ENCODE data around the gene GPATCH11.

GPATCH11 gene

DNA sequence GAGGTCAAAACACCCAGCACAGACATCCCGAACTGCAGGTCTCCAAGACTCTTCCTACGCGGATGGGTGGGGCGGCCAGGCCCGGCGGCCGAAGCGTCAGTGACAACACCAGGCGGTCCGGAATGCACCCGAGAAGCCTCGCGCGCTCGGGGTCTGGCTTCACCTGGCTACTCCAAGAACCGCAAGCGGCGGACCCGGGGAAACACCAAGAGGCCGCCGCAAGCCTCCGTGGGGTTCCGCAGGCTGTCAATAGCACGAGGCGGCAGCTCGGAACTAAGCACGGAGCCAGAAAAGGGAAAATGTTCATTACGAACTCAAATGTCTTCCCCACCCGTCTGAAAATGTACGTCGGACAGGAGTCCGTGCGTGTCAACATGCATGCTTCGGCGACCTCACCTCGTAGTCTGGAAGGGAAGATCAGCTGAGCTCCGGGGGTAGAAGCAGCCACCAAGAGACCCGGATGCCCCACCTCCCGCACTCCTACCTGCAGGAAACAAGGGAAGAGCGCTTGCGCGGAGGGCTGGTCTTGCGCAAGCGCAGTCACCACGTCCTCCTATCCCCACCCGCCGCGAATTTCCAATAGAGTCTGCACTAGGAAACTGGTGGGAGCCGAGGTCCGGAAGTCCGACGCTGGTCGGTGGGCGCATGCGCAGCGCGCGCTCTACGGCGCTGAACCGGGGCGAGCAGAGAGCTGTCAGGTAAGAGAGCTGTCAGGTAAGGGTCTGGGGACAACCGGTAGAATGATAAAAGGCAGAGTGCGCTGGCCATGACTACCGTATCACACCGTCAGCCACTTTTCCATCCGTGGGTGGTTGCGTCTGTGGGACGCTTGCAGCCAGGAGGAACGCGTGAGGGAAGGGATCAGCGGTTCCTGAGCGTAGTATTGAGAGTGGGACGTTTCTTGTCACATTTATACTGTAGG, at the start of gene GPATCH11, which contains the start of gene HEATR5B:
Gene GPATCH11, plus strand, starts transcription at position 646 of the 922 bp plus-strand sequence. CDS start 3,864 bp downstream, outside the sequence.
Gene HEATR5B, minus strand, starts transcription at position 500 of the 922 bp plus-strand sequence. CDS start 958 bp downstream, outside the sequence.
- H3K4me3 ChIP-seq (ENCODE audit: low read depth, low read length): peak within 1 kb of the TSS; percentile 86
- peak; percentile 83 for DNase-seq (ENCODE audit: low read depth)

DNA sequence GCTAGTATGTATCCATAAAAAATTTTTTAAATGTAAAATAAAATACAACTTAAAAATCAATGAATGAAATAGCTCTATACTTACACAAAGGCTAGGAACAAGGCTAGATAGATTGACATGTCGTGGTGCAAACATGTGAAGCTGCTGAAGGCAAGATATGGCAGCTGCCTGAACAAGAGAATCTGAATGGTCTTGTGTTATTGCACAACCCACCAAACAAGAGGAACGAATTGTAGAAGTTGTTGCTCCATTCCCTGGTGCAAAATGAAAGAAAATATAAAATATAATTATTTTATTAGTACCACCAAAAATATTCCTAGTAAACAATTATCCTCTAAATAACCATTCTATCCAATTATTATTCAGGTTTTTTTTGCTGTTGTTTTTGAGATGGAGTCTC, 46.5 kb upstream of the GPATCH11 start:
- H3K4me3 ChIP-seq (ENCODE audit: low read depth, low read length): no peak overlapping the region
- DNase-seq (ENCODE audit: low read depth): no peak

DNA sequence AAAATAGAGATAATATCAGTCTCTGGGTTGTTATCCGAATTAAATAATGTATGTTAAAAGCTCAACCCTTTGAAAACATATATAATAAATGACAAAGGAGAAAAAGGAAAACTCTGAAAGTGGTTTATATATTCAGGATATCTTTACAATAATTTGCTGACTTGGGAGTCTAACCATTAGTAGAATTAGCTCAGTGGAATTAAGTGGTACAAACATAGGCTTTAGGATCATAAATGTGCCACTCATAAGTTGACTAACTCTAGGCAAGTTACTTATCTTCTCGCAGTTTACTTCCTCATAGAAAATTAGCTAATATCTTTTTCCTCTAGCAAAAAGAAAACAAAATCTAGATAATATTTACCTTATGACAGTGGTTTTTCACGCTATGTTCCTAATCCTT, 44.7 kb upstream of the GPATCH11 start:
- DNase-seq (ENCODE audit: low read depth): no peak
- H3K4me3 ChIP-seq (ENCODE audit: low read depth, low read length): no peak overlapping the region

DNA sequence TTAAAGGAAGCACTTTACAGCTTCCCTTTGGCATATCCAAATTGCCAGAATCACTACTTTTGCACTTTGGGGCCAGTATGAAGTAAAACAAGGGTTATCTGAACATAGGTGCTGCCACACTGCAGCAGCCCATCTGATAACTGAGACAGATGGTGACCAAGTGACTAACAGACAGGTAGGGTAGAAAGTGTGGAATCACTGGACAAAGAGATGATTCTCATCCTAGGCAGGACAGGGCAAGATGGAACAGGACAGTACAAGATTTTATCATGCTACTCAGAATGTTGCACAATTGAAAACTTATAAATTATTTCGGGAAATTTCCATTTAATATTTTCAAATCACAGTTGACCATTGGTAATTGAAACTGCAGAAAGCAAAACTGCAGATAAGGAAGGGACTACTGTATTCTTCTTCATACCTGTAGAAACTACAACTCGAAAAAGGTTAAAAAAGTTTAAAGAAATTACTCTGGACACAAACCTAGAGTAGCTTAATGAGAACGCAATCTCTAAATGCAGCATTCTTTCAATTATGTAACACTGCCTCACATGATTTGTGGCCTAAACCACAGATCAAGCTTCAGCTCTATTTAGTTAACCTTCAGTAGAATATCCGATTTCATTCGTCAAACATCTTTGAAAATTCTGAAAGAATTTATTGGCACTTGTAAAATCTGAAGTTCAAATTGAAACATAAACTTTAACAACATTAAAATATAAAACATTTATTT, 31.6 kb upstream of the GPATCH11 start:
- DNase-seq (ENCODE audit: low read depth): no peak
- no peak overlapping the region for H3K4me3 ChIP-seq (ENCODE audit: low read depth, low read length)

DNA sequence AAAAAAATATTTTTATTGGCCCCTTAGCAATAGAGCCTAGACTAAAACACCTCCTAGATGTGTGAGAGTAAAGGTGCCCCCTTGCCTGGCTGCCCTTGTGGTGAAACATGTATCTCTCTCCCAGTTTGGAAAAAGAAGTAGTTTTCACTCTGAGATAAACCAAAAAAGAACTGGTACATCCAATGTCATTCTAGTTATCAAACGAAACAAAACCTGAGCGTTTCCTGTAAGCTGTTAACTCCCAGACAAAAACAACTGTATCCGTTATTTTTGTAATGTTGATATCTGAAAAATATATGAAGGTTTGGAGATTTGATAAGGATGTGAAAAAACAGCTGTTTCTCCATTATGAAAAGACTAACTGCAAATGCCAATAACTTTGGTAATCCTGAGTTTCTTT, 24.5 kb upstream of the GPATCH11 start:
- no peak for DNase-seq (ENCODE audit: low read depth)
- no peak overlapping the region for H3K4me3 ChIP-seq (ENCODE audit: low read depth, low read length)

DNA sequence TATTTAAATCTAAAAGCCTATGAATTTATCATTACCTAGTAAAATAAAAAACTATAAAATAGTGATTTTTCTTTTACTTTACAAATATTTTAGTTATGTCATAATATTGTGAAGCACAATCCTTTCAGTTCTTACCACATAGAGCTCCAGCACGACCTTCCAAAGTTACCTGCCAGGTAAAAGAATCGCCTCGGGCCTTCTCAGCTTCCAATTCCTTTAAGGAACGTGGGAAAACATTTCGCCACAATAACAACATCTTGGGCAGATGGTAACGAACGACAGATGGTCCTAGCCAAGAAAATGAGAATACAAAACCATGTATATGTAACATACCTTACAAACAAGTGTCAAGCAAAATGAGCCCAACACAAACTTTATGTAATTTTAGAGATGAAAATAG, 23.9 kb upstream of the GPATCH11 start:
- no peak for DNase-seq (ENCODE audit: low read depth)
- H3K4me3 ChIP-seq (ENCODE audit: low read depth, low read length): no peak overlapping the region

DNA sequence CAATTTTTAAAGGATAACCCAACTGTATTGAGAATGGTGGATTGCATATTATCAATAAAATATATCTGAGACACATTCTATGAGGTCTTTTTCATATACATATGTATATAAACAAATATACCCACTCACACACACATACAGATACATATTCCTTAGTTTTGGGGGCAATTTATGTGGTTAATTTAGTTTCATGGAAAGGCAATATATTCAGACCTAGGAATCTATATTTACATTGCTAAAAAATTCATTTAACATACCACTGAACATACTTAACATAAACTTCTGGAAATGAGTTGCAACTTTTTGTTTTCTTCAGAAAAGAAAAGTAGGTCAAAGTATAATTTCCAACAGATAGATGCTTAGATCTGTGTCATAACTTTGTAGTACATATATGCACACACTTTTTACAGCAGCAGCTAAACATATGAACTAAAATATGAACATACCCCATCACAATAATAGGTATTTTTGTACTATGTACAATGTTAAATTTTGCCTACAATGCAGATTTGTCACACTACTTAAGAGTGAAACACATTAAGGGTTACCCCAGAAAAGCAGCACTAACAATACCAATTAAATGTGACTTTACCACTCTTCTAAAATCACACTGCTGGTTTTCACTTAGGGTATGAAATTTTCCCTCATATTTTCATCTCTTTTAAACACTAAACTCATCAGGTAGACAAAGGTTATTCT, 23.2 kb upstream of the GPATCH11 start:
- DNase-seq (ENCODE audit: low read depth): no peak
- H3K4me3 ChIP-seq (ENCODE audit: low read depth, low read length): no peak overlapping the region

DNA sequence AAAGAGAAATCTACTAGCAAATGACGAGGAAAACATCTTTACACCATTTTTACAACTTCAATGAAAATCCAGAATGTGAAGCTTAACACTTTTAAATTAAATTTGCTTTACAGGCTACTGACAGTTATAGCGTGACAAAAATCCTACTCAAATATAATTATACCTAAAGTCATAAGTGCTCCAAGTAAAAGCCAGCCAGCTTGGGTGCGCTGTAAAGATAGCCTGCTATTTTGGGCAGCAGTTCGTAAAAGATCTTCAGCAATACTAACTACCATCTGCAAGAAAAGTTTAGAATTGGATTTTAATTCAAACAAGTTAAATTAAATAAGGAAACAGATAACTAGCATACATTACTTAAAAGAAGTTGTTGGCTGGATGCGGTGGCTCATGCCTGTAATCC, 22.5 kb upstream of the GPATCH11 start:
- H3K4me3 ChIP-seq (ENCODE audit: low read depth, low read length): no peak overlapping the region
- no peak for DNase-seq (ENCODE audit: low read depth)

DNA sequence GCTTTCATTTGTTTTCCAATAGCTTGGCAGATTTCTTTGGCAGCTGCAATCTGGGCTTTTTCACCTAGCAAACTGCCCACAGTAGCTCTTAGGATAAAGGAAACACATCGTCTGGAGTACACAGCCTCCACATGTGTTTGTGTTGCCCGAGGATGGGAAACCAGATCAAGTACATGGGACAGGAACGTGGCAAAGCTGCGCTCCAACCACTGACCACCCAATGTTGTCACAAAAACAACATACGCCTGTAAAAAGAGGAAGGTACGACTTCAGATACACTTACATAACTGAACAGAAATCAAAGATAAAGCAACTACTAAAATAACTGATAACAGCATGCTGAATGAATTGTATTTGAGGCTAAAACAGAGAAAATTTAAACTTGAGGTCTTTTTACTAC, 15.6 kb upstream of the GPATCH11 start:
- no peak overlapping the region for H3K4me3 ChIP-seq (ENCODE audit: low read depth, low read length)
- DNase-seq (ENCODE audit: low read depth): no peak

DNA sequence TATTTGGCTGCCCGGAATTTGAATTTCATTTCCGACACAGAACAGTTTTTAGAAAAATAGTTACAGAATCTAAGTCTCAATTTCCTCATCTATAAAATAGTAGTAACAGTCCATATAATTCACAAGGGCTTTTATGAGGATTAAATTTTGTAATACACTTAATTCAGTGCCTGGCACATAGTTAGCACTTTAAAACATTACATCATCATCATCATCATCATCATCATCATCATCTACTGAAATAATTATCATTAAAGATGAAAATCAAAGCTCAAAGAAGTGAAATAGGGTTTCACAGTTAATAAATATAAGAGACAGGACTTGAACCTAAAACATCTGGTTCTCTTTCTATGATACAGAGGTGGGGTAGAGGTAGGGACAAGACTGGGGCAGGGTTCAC, 13.4 kb upstream of the GPATCH11 start:
- no peak for DNase-seq (ENCODE audit: low read depth)
- H3K4me3 ChIP-seq (ENCODE audit: low read depth, low read length): no peak overlapping the region

DNA sequence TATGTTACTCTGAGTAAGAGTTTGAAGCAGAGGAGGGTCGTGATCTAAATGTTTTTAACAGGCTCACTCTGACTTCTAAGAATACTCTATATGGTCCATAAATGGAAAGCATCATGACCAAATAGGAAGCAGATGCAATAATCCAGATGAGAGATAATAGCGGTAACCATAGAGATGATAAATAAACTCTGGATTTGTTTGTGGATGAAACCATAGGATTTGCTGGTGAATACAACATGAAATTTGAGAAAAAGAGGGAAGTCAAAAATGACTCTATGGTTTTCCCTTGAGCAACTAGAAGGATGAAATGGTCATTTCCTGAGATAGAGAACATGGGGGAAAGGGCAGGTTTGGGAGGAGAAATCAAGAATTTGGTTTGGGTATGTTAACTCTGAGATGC, 4.1 kb upstream of the GPATCH11 start:
- DNase-seq (ENCODE audit: low read depth): no peak
- H3K4me3 ChIP-seq (ENCODE audit: low read depth, low read length): no peak overlapping the region

DNA sequence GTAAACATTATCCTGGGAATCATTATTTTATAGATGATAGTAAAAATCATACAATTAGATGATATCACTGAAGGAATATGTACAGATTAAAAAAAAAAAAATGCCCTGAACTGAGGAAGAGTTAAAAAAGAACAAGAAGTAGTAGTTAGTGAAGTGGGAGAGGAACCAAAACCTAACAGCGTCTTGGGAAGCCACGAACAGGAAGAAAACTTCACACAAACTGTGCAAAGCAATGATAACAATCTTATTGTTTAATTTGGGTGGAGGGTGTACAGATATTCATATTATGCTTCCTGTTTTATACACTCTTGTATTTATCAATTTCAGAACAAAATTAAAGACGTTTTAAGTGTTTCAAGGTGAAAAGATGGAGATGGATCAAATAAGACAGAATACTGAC, 3.6 kb upstream of the GPATCH11 start:
- H3K4me3 ChIP-seq (ENCODE audit: low read depth, low read length): no peak overlapping the region
- no peak for DNase-seq (ENCODE audit: low read depth)

DNA sequence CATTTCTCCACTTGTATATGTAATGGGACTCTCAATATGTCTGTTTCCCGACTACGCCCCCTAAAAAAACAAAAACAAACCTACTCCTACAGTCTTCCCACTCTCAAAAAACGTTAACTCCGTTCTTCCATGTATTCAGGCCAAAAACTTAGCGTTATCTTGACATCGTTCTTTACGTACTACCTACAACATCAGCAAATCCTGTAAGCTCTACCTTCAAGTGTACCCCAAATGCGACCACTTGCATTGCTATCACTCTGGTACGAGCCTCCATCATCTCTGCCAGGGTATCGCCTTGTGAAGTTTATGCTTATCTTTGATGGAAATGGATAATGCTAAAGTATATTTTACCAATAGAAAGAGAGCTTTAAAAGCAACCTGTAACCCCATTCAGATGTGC, 479 bp downstream of the GPATCH11 start:
- DNase-seq (ENCODE audit: low read depth): no peak
- H3K4me3 ChIP-seq (ENCODE audit: low read depth, low read length): peak overlapping the region; percentile 86

DNA sequence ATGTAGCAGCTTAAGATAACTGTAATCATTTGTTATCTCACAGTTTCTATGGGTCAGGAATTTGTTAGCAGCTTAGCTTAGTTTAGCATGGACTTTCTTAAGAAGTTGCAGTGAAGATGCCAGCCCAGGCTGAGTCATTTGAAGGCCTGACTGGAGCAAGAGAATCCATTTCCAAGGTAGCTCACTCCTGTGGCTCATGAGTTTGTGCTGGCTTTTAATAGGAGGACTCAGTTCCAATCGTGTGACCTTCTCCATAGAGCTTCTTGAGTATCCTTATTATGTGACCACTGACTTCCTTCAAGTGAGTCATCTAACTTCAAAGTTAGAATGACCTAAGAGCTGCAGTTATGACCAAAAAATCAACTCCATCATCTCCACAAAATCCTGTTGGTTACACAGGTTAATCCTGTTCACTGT, 1.4 kb downstream of the GPATCH11 start:
- DNase-seq (ENCODE audit: low read depth): peak; percentile 17
- H3K4me3 ChIP-seq (ENCODE audit: low read depth, low read length): no peak overlapping the region

DNA sequence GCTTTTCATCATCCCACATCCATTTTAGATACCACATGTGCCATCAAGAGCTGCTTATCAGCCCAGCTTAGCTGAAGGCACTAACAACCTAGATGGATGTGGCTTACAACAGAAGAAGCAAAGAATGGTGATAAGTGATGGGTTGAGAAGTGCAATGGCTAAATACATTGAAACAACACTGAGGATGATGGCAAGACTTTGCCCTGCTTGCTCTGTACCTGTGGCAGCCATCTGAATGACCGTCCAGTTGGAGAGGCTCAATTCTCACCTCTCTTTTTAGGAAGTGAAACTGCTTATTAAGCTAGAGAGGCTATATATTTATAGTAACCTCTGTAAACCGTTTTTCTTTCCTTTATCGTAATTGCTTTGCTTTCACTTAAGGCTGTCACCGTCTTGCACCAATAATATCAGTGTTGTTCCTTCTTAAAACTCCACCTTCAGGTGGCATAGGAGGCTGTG, 5.7 kb downstream of the GPATCH11 start:
- no peak overlapping the region for H3K4me3 ChIP-seq (ENCODE audit: low read depth, low read length)
- DNase-seq (ENCODE audit: low read depth): no peak

DNA sequence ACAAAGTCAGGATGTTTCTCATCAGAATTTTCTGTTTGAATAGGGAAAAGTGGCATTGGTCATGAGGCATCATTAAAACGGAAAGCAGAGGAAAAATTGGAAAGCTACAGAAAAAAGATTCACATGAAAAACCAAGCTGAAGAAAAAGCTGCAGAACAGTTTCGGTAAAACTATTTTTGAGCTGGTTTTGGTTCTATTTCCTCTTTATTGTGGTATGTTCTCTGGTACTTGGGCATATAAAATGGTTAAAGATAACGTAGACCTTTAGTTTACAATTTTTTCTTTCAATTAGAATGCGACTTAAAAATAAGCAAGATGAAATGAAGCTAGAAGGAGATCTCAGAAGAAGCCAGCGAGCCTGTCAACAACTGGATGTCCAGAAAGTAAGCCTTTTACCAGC, 7.6 kb downstream of the GPATCH11 start:
- no peak for DNase-seq (ENCODE audit: low read depth)
- no peak overlapping the region for H3K4me3 ChIP-seq (ENCODE audit: low read depth, low read length)

DNA sequence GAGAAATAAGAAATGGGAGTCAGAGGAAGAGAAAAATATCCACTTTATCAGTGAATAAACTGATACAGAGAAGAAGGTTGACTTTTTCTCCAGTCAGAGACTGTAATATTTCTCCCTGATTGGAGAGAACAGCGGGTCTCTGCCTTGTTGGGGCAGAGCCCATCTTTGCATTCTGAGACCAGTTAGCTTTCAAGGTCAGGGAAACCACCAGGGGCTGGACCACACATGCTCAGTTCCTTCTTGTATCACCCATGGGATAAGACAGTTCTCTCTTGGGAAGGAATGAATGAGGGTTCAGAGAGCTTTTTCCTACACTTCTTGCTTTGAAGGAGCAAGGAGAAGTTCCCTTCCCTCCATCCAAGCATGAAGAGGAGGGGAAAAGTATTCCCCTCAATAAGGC, 12.2 kb downstream of the GPATCH11 start:
- no peak for DNase-seq (ENCODE audit: low read depth)

DNA sequence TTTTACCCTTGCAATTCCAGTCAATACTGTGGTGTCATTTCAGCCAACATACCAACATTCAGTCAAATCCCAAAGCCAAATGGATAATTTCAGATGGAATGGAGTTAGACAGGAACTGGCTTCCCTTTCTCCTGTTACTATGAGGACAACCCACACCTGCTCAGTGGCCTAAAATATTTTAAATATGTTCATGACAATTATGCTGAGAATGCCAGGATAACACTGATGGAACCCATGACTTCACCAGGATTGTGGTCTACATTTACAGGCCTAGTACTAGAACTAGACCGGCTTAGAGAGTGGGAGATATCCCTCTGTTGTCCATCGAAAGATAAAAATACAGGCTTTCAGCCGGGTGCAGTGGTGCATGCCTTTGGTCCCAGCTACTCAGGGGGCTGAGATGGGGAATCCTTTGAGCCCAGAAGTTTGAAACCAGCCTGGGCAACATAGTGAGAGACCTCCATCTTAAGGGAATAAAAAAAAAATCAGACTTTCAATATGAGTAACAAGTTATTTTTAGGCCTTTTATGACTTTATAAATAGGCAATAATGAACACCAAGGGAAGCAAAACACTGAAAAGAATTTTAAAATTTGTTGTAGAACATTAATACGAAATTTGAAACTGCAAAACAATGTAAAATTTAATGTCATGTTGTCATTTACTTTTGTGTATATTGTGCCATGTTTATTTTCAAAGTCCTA, 14.2 kb downstream of the GPATCH11 start:
- DNase-seq (ENCODE audit: low read depth): no peak
- no peak overlapping the region for H3K4me3 ChIP-seq (ENCODE audit: low read depth, low read length)

More for the DNA sequence above, 12.2 kb downstream of the GPATCH11 start:
- H3K4me3 ChIP-seq (ENCODE audit: low read depth, low read length): no peak overlapping the region

DNA sequence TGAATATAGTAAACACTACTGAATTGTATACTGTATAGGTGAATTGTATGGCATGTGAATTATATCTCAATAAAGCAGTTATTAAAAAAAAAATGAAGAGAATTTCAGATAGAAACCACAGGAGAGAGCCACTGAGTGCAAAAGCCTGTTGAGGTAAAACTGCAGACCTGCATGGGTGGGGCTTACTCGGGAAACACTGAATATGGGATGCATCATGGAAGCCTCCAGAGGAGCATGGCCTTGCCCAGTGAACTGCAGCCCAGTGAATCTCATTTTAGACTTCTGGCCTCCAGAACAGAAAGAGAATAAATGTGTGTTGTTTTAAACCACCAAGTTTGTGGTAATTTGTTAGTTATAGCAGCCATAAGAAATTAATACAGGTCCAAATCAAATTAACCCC, 15.7 kb downstream of the GPATCH11 start:
- no peak overlapping the region for H3K4me3 ChIP-seq (ENCODE audit: low read depth, low read length)
- DNase-seq (ENCODE audit: low read depth): no peak

Measured in skeletal muscle cell (primary cell).